CD4-positive, alpha-beta T cell treated with Interleukin-1 beta for 1 hour (primary cell): ENCODE results near the gene KRTAP5-11.
A peak's percentile ranks its signal among the peaks of the same experiment; 100 is the strongest.
"Not testable (repeated sequence)": the region's sequence is repeated elsewhere in the genome, so short reads cannot be mapped to it uniquely, and the experiment has no call there.

Experiments used
- DNase-seq, 2 donors: peaks; one replicate each; pipeline ENCODE4 v3.0.0-alpha.2; 2020 to 2022

The KRTAP5-11 gene, protein sequence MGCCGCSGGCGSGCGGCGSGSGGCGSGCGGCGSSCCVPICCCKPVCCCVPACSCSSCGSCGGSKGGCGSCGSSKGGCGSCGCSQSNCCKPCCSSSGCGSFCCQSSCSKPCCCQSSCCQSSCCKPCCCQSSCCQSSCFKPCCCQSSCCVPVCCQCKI

DNA sequence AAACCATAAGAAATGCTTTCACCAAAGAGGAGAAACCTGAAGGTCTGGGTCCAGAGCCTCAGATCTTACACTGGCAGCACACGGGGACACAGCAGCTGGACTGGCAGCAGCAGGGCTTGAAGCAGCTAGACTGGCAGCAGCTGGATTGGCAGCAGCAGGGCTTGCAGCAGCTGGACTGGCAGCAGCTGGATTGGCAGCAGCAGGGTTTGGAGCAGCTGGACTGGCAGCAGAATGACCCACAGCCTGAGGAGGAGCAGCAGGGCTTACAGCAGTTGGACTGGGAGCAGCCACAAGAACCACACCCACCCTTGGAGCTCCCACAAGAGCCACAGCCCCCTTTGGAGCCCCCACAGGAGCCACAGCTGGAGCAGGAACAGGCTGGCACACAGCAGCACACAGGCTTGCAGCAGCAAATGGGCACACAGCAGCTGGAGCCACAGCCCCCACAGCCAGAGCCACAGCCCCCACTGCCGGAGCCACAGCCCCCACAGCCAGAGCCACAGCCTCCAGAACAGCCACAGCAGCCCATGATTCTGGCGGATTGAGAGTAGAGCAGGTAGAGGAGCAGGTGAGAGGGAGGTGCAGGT, at the start of gene KRTAP5-11:
Gene KRTAP5-11 (minus strand): TSS at position 567 of the 587 bp plus-strand sequence. CDS start 38 bp downstream, at position 529.
- DNase-seq = no peak

DNA sequence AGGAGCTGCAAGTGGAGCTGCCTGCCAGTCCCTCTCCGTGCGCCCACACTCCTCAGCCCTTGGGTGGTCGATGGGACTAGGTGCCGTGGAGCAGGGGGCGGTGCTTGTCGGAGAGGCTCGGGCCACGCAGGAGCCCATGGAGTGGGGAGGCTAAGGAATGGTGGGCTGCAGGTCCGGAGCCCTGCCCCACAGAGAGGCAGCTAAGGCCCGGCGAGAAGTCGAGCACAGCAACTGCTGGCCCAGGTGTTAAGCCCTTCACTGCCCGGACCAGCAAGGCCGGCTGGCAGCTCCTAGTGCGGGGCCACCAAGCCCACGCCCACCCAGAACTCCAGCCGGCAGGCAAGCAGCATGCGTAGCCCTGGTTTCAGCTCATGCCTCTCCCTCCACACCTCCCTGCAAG, 48.9 kb upstream of the KRTAP5-11 start:
- not testable (repeated sequence) for DNase-seq

DNA sequence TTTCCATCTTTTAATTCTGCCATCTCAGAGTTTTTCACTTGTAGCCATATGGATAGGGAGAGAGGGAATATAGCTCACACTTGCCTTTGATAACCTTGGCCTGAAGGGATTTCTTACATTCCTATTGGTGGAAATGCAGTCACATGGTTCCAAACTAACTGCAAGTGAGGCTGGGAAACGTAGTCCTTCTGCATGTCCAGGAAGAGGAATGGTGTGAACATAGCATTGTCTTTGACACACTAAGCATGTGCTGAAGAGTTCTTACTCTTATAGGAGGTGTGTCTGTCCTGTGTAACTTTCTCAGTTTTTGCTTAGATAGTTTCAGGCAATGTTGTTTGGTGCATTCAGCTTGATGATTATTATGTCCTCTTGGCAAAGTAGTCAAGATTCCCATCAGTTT, 47.4 kb upstream of the KRTAP5-11 start:
- peak in 1 of 2 donors; percentile 25 for DNase-seq

DNA sequence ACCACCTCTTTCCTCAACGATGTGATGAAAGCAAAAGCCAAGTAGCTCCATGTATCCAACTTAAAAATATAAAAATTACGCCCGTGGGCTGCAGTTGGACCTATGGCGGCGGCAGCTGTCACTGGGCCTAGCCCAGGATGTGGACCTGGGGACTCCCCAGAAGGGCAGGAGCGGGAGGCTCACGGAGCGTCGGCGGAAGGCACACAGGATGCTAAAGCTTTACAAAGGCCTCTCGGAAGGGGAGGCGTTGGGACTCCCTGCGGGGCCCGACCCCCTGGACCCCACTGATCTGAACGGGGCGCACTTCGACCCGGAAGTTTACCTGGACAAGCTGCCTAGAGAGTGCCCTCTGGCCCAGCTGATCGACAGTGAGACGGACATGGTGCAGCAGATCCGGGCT, 46.3 kb upstream of the KRTAP5-11 start:
- DNase-seq = not testable (repeated sequence)

DNA sequence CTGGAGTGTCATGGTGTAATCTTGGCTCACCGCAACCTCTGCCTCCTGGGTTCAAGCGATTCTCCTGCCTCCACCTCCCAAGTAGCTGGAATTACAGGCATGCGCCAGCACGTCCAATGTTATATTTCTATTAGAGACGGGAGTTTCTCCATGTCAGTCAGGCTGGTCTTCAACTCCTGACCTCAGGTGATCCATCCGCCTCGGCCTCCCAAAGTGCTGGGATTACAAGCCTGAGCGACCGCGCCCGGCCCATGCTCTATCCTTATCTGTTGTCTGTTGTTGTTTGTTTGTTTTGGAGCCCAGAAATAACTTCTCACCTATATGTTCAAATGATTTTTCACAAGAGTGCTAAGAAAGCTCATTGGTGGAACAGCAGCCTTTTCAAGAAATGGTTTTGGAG, 40.6 kb upstream of the KRTAP5-11 start:
- not testable (repeated sequence) for DNase-seq

DNA sequence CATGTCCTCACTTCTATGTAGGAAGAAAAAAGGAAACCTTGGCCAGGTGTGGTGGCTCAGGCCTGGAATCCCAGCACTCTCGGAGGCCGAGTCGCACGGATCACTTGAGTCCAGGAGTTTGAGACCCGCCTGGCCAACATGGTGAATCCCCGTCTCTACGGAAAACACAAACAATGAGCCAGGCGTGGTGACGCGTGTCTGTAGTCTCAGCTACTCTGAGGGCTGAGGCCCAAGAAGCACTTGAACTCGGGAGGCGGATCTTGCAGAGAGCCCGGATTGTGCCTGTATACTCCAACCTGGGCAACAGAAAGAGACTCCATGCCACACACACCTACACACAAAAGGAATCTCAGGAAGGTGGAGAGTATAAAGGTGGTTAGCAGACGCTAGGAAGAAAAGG, 39.9 kb upstream of the KRTAP5-11 start:
- not testable (repeated sequence) for DNase-seq

DNA sequence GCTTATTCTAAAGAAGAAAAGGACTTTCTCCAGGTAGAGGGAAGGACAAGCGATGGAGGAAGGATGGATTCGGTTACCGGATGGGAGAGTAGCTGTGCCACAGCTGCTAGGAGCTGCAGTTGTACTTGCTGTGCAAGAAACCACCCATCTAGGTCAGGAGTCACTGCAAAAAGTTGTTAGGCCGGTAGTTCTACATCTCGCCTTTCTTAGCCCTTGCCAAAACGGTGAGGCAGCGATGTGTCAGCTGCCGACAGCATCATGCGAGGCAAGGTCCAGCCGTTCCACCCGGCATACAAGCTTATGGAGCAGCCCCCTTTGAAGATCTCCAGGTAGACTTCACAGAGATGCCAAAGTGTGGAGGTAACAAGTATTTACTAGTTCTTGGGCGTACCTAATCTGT, 32.3 kb upstream of the KRTAP5-11 start:
- not testable (repeated sequence) for DNase-seq

DNA sequence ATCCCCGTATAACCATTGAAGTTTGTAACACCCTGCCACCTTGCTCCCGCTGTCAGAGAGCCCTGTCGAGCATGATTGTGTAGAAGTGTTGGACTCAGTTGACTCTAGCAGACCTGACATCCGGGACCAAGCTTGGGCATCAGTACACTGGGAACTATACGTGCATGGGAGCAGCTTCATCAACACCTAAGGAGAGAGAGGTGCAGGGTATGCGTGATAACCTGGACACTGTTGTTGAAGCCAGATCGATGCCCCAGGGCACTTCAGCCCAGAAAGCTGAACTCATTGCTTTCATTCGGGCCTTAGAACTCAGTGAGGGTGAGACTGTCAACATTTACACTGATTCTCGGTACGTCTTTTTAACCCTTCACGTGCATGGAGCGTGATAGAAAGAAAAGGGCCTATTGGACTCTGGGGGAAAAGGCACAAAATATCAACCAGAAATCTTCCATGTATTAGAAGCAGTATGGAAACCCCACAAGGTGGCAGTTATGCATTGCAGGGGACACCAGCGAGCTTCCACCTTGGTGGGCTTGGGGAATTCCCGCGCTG, 31.8 kb upstream of the KRTAP5-11 start:
- DNase-seq = not testable (repeated sequence)

DNA sequence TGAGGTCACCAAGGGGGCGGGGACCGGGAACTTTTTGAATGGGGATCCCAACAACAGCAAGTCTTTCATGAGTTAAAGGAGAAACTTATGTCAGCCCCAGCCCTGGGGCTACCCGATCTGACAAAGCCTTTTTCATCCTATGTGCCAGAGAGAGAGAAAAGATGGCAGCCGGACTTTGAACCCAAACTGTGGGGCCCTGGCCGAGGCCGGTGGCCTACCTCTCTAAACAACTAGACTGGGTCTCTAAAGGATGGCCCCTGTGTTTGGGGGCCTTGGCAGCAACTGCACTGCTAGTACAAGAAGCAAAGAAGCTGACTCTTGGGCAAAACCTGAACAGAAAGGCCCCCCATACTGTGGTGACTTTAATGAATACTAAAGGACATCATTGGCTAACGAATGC, 31.3 kb upstream of the KRTAP5-11 start:
- not testable (repeated sequence) for DNase-seq

DNA sequence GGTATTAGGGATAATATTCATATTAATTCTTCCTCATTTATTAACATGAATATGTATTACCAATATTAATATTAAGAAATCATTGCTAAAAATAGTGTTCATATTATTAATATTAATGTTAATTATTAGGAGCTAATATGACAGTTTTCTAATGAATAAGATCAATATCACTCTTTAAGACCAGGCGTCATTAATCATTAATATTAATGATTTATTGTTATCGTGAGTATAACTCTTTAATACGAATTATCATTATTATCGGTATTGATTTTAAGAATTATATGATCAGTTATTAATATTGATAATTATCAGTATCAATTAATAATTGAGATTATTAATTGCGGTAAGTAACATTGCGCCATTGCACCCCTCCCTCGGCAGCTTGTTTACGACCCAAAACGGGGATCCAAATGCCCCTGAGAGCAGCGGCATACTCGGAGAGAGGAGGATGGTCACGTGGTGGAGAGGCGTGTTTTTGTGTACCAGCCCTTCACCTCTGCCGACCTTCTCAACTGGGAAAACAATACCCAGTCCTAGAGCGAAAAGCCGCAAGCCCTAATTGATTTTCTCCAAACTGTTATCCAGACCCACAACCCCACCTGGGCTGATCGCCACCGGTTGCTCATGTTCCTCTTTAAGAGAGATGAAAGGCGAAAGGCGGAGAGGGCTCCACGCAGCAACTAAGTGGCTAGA, 28.7 kb upstream of the KRTAP5-11 start:
- not testable (repeated sequence) for DNase-seq

DNA sequence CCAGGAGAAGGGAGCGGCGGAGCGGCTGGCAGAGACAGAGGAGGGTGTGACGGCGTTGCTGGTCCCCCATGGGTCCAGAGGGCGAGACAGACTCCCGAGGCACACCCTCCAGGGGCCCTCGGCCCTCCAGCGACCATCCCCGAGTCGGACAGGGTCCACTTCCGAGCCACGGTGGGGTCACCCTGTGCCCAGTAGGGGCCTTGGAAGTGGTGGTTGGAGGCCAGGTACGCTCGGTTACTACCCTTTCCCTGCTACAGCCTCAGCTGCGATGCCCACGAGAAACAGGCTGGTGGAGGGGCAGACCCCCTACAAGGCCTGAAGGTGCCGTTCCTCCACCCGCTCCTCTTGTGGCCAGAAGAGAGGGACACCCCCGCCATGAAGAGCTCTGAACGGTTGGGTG, 25.6 kb upstream of the KRTAP5-11 start:
- not testable (repeated sequence) for DNase-seq

DNA sequence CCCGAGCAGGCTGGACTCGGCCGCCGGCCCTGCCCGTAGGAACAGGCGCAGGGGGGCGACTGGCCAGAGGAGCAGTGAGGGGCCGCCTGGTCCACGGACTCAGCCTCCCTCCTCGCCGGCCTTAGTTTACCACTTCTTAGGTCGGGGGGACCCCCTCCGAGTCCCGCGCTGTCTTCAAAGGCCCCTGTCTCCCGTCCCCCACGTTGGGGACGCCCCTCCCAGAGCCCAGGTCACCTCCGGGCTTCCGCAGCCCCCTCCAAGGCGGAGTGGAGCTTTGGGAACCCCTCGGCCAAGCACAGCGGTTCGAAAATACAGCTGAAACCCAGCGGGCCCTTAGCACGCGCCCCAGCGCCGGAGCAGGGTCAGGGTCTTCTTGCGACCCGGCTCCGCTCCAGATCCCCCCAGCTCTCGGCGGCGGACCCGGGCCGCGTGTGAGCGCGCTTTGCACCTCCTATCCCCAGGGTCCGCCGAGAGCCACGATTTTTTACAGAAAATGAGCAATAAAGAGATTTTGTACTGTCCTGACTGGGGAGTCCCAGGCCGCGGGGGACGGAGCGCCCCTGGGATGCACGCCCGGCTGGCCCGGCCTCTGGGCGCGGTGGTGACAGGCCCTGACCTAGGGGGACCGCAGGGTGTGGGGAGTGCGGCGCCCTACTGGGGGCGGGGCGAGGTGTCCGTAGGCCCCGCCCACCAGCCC, 25.0 kb upstream of the KRTAP5-11 start:
- DNase-seq = not testable (repeated sequence)

DNA sequence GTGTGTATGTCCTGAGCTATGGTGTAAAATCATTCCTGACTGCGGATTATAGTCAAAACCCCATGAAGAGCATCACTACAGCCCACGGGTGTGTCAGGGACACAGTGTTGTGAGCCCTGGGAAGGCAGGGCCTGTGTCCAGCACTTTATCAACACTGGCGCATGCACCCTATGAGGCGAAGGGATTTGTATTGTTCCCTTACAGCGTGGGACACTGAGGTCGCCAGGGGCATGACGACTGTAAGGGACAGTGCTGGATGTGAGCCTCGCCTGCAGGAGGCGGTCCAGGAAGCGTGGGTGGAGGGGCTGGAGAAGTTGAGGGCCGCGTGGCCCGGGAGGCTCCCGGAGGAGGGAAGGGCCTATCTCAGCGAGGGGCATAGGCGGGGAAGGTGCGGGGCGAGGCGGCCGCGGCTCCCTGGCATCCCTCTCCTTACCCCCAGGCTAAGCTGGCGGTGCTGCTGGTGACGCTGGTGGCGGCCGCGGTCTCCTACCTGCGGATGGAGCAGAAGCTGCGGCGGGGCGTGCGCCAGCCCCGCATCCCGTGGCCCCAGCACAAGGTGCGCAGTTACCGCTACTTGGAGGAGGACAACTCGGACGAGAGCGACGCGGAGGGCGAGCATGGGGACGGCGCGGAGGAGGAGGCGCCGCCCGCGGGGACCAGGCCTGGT, 24.3 kb upstream of the KRTAP5-11 start:
- not testable (repeated sequence) for DNase-seq

DNA sequence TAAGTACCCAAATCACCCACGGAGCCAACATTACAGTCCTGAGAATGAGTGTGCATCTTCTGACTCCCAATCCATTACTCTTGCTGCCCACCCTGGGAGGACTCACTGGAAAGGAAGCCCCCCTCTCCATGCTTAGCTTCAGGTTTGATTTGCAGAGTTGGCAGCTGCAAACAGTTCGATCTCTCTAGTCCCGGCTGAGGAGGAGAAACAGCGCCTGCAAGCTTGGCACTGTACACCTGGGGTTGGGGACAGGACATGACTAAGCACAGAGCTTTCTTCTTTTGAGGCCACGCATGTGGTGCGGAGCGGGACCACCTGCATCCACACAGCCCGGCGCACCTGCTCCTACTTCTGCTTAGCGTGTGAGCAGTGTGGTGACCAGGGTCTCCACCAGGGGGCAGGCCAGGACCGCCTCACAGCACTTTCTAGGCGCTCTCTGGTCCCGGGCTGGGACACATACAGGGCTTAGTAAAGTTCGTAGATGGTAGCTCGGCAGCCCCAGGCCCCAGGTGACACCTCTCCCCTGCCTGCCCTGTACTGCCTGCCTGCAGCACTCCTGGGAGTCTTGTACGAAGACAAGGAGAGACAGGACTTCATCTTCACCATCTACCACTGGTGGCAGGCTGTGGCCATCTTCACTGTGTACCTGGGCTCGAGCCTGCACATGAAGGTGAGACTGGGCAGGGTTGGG, 22.3 kb upstream of the KRTAP5-11 start:
- DNase-seq = peak in 1 of 2 donors; percentile 18

DNA sequence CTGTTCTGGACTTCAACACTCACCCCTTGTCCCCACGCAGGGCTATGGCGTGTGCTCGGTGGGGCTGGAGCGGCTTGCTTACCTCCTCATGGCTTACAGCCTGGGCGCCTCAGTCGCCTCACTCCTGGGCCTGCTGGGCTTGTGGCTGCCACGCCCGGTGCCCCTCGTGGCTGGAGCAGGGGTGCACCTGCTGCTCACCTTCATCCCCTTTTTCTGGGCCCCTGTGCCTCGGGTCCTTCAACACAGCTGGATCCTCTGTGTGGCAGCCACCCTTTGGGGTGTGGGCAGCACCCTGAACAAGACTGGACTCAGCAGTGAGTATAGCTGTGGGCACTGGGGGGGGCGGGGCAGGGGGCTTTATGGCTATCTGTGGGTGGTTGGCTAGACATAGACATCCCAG, 20.5 kb upstream of the KRTAP5-11 start:
- DNase-seq = not testable (repeated sequence)

DNA sequence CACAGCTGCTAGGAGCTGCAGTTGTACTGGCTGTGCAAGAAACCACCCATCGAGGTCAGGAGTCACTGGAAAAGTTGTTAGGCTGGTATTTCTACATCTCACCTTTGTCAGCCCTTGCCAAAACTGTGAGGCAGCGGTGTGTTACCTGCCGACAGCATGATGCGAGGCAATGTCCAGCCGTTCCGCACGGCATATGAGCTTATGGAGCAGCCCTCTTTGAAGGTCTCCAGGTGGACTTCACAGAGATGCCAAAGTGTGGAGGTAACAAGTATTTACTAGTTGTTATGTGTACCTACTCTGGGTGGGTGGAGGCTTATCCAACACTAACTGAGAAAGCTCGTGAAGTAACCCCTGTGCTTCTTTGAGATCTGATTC, 6.9 kb upstream of the KRTAP5-11 start:
- DNase-seq = not testable (repeated sequence)

DNA sequence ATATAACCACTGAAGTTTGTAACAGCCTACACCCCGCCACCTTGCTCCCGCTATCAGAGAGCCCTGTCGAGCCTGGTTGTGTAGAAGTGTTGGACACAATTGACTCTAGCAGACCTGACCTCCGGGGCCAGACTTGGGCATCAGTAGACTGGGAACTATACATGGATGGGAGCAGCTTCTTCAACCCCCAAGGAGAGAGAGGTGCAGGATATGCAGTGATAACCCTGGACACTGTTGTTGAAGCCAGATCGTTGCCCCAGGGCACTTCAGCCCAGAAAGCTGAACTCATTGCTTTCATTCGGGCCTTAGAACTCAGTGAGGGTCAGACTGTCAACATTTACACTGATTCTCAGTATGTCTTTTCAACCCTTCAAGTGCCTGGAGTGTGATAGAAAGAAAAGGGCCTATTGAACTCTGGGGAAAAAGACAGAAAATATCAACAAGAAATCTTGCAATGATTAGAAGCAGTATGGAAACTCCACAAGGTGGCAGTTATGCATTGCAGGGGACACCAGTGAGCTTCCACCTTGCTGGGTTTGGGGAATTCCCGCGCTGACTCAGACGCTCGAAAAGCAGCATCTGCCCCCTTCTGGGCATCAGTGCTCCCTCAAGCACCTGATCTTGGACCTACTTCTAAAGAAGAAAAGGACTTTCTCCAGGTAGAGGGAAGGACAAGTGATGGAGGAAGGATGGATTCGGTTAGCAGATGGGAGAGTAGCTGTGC, 6.3 kb upstream of the KRTAP5-11 start:
- peak; percentile 11 for DNase-seq

DNA sequence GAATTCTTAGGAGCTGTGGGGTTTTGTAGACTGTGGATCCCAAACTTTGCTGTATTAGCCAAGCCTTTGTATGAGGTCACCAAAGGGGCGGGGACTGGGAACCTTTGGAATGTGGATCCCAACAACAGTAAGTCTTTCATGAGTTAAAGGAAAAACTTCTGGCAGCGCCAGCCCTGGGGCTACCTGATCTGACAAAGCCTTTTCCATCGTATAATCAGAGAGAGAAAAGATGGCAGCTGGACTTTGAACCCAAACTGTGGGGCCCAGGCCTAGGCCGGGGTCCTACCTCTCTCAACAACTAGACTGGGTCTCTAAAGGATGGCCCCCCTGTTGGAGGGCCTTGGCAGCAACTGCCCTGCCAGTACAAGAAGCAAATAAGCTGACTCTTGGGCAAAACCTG, 5.6 kb upstream of the KRTAP5-11 start:
- DNase-seq = not testable (repeated sequence)

DNA sequence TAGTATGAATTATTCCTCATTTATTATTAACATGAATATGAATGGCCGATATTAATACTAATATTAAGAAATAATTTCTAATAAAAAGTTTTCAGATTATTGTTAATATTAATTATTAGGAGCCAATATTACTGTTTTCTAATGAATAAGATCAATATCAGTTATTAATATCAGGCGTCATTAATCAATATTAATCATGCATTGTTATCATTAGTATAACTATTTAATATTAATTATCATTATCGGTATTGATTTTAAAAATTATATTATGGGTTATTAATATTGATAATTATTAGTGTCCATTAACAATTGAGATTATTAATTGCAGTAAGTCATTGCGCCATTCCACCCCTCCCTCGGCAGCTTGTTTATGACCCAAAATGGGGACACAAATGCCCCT, 3.0 kb upstream of the KRTAP5-11 start:
- DNase-seq = not testable (repeated sequence)

DNA sequence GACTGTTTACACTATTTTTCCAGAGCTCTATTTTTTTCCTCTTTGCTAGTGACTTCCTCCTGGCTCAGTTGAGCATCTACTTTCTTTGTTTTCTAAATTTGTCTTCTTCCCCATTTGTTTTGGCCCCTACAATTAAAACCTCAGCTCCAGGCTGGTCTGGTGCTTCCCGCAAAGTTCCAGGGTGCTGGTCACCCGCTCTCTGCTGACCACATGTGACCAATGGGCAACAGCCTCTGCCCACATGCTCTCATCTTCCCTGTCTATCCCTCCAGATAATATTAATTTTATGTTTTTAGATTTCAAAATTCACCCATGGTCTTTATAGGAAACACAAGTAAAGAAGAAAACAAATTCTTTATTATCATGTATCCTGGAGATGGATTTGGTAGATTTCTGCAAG, 294 bp upstream of the KRTAP5-11 start:
- DNase-seq = not testable (repeated sequence)

DNA sequence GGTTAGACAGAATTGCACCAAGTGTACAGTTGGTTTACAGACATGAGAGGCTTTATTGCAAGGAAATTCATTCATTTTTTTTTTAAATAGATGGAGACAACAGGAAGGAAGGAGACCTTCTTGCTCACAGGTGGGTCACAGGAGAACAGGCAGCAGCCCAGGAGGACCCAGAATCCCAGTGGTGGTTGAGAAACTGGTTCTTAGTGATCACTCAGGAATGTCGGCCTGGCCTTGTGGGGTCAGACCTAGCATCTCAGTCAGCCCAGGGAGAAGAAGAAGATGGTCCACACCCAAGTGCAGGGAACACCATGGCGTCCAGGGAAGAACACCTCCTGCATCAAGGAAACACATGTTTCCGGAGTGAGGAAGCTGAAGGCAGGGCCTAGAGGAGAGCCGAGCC, 849 bp downstream of the KRTAP5-11 start:
- DNase-seq = no peak
